GM12872 (cell line): Measurements from ENCODE around the gene PAF1.

Source experiments
- CTCF ChIP-seq: IDR thresholded peaks from 3 replicates; pipeline ENCODE4 v1.5.1; 2011; ENCODE audit warnings: low read depth, mild to moderate bottlenecking, low read length, moderate library complexity; ENCODE audit not compliant: insufficient read depth

The PAF1 gene

GRCh38 chr19:39349326-39349725 lies 41.6 kb downstream of the PAF1 start:
- no peak for TF ChIP-seq CTCF

- no peak for TF ChIP-seq CTCF
Observed at GRCh38 chr19:39347332-39348164, 43.4 kb downstream of the PAF1 start.

GRCh38 chr19:39345956-39346355 lies 45.0 kb downstream of the PAF1 start:
- TF ChIP-seq CTCF: no peak

- no peak for TF ChIP-seq CTCF
Observed at GRCh38 chr19:39342647-39343305, 48.1 kb downstream of the PAF1 start.

GRCh38 chr19:39341719-39342604 lies 48.9 kb downstream of the PAF1 start, which contains the start of gene SAMD4B:
SAMD4B (plus strand) TSS chr19:39342421; CDS start chr19:39356894, 14,473 bp downstream.
- peak; percentile 68 for TF ChIP-seq CTCF

- TF ChIP-seq CTCF: peak; percentile 24; the same call in 1 of the 3 replicates
Observed at GRCh38 chr19:39341129-39341718, 49.7 kb downstream of the PAF1 start.
